Eye (tissue), 1 donor: Measurements from ENCODE around the gene MORN1.
A peak's percentile ranks its signal among the peaks of the same experiment; 100 is the strongest.
"Not testable (repeated sequence)": the region's sequence is repeated elsewhere in the genome, so short reads cannot be mapped to it uniquely, and the experiment has no call there.

Source experiments
- DNase-seq: peaks from one replicate; pipeline ENCODE4 v3.0.0-alpha.2; 2015

Gene MORN1

DNA sequence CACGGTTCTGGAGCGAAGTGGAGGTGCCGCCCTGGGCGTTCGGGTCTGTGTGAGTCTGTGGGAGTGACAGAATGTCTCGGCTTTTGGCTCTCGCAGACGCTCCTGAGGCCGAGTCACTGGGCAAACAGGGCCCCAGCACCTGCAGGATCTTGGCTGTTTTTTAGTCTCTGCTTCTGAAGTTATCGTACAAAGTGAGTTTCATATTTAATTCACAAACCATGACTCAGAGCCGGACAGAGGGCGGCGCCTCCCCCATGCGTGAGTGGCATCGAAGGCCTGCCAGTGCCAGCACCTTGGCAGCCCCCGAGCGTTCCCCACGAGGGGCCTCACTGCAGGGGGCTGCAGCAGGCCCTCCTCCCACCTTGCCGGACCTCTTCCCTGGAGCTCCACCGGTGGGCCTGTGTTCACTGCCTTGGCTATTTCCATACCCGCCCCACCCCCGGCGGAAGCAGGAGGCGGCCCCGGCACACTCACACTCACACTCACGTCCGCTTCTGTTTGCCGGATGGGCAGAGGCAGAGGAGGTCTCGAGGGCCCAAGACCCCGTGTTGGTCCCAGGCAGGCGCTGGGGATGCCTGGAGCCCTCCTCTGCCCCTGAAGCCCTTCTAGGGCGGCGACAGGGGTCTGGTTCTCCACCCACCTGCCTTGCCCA, 56.3 kb downstream of the MORN1 start:
- no peak for DNase-seq

DNA sequence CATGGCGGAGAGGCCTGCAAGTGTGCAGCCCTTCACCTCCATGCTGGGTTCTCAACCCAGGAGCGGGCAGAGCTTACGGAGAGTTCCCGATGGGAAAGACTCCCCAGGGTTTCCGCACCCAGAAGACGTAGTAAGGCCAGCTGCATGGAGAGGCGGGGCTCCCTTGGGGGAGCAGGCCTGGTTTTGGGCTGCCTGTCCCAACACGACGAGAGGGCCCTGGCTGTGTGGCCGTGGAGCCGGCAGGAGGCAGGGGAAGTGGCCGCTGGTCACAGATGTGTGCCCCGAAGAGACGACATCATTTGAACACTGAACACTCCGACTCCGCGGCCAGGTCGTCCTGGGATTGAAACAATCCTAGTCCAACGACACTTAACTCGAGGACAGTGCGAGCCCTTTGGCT, 57.0 kb downstream of the MORN1 start:
- DNase-seq = no peak

DNA sequence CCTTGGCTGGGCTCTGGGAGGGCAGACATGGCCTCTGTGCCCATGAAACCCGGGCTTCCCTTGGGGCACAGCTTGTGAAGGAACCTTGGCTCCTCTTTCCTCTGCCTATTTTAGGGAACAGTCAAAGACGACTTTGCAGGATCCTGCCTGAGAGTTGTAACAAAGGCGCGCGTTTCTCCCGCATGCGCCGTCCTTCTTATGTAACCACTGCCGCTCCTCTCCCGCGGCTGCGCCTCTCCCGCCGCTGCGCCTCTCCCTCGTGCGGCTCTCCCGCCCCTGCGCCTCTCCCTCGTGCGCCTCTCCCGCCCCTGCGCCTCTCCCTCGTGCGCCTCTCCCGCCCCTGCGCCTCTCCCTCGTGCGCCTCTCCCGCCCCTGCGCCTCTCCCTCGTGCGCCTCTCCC, 59.8 kb downstream of the MORN1 start:
- not testable (repeated sequence) for DNase-seq

DNA sequence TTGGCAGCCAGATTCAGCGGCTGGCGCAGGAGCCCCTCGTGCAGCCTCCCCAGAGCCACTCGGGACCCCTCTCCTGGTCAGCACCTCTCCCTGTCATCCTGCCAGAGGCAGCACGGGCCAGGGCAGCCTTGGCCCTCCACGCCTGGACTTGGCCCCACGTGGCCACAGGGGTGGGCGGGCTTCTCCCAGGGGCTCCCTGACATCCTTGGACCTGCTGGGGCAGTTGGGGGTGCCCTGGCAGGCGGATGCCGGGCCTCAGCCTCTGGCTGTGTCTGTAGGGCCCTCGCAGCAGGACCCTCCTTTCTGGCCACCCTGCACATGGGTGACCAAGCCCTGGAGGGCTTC, 60.2 kb downstream of the MORN1 start:
- DNase-seq = no peak

DNA sequence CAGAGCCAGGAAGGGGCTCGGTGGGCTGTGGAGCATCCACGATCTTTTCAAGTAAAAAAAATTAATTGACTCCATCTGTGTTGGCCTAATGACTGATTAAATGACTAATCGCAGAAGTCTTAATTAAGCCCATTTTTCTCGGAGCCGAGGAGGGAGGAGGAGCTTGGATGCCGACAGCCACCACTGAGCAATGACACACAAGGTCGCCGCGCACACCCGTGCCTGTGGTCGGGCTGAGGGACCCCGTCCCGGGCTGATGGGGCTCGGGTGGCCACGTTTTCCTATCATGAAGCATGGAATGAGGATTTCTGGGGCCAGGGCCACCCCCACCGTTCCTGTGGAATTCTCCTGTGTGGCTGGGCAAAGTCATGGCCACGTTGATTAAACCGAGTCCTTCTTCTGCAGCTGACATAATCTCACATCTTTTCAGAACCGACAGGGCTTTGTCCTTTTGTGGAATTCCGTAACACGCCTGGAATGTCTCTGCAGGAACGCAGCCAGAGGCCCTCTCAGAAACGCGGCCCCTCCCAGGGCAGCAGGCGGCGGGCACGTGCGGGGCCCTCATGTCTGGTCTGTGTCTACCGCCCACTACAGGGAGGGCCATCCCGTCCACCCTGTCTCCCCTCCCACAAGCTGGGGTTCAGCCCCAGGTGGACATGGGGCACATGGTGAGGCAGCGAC, 60.7 kb downstream of the MORN1 start:
- DNase-seq = peak; percentile 92

DNA sequence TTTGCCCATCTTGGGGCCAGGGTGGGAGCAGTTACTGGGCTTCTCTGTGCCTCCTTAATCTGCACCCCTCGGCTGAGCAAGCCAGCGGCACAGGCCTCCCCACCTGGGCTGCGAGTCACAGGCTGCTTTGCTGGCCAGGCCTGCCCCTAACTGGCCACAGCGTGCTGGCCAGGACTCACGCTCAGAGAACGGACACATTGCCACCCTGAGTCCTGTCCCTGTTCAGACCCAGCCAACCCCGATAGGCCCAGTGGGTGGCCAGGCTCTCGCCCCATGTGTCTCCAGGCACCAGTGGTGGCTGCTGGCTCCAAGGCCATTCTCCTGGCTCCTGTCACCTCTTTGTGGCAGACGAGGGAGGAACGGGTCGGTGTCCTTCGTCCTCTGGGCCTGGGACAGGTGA, 61.3 kb downstream of the MORN1 start:
- no peak for DNase-seq

DNA sequence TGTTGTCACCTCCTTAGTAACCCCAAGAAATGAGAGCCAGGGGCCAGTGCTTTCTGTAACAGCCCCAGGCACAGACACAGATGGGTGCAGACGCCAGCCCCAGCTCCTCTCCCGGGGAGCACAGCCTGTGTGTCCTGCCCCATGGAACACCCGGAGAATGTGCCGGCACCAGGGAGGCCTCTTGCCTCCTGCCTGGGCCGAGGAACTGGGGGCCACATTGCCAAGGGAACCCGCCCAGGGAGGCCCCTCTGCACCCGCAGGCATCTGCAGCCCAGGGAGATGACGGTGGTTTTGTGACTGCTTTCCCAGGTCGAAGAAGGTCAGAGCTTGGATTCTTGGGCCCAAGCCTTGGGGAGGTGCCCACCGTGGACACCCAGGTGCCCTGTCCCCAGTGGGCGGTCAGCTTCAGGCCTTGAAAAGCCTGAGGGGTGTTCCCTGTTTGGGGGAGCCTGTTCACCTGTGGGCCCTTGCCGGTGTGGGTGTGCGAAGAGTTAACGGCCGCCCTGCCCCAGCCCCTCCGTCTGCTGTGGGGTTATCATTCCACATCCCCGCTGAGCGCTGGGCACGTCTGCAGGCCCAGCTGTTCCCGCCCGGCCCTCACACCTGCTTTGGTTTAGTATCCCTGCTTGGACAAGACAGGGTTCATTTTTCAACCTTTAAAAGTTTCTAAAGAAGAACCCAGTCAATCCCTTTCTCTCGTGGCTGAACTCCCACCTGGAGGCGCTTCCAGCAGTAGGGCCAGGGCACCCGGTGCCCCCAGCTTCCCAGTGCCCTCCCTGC, 62.5 kb downstream of the MORN1 start:
- DNase-seq = no peak

DNA sequence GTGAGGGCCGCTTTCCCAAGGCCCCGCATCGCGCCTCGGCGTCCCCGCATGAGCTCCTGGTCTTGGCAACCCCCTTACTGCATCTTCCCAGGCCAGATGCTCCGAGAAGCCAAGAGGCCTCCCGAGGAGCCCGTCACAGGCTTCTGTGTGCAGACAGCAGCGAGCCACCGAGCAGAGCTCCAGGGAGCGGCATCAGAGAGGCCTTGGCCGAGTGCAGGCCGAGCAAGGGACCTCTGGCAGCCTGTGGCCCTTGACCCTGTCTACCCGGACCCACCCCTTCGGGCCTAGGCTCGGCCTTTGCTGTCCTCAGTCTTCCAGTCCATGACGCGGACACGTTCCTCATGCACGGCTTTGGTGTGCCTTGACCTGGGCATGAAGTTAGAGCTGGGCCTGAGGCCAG, 63.5 kb downstream of the MORN1 start:
- DNase-seq = no peak

DNA sequence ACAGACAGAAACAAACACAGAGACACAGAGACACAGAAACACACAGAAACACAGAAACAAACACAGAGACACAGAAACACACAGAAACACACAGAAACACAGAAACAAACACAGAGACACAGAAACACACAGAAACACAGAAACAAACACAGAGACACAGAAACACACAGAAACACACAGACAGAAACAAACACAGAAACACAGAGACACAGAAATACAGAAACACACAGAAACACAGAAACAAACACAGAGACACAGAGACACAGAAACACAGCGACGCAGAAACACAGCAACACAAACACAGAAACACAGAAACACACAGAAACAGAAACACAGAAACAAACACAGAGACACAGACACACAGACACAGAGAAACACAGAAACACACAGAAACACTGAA, 64.2 kb downstream of the MORN1 start:
- DNase-seq = not testable (repeated sequence)

DNA sequence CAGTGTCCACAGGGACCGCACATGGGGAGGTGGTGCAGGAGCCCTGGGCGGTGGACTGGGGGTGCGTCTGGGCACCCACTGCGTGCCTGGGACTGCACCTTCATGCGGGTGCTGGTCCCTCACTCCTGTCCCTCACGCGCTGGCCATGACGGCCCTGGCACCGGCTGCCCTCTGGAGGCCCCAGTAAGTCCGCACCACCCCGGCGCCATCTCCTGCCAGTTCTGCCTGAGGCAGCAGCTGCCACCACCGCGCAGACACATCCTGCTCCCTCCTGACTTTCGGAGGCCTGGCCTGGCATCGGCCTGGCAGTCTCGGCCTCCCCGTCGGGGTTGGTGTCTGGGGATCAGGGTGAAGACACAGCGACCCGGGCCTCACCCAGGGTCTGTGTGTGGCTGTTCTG, 64.8 kb downstream of the MORN1 start:
- no peak for DNase-seq

DNA sequence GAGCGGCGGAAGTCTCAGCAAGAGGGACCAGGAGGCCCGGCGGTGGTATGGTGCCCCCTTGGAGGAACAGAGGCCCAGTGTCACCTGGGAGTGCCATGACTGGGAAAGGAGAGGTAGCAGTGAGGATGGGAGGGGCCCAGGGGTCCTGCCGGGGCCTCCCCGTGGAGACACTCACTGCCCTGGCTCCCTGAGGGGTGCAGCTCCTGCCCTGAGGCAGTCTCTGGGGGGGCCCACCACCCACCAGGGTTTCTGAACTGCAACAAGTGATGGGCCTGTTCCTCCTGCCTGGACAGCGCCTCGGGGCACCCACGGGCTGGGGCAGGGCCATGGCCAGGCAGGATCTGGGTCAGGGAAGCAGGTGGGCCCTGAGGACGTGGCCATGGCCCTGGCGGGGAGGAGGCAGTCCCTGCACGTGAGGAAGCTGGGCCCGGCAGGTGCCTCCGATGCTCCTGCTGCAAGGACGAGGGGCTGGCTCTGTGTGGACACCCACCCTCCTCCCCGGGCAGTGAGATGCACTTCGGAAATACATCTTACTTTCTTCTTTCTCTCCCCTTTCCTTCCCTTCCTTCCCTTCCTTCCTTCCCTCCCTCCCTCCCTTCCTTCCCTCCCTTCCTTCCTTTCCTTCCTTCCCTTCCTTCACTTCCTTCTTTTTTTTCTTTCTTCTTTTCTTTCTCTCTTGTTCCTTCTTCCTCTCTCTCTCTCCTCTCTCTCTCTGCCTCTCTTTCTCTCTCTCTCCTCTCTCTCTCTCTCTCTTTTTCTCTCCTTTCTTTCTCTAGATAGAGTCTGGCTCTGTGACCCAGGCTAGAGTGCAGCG, 66.6 kb downstream of the MORN1 start:
- no peak for DNase-seq

DNA sequence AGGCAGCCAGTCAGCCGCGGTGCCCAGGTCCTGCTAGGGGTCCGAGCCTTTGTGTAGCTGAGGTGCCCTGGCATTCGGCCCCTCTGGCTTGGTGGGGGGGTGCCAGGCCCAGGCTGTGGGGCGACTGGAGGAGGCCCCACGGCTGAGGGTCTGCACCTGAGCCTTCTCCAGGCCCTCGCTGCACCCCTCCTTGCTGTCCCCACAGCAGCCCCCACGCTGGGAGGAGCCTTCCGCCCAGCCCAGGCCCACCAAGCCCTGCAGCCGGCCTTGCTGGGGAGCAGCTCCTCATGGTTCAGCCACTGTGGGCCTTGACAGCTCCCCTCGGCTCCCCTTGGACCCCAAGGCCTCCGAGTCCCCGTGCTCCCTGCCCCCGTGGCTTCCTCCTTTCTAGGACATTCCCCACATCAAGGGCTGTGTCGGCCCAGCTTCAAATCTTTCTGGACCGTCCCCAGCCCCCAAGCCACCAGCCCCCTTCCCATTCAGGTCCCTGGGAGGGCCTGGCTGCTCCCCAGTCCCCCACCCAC, 67.8 kb downstream of the MORN1 start:
- DNase-seq = no peak

DNA sequence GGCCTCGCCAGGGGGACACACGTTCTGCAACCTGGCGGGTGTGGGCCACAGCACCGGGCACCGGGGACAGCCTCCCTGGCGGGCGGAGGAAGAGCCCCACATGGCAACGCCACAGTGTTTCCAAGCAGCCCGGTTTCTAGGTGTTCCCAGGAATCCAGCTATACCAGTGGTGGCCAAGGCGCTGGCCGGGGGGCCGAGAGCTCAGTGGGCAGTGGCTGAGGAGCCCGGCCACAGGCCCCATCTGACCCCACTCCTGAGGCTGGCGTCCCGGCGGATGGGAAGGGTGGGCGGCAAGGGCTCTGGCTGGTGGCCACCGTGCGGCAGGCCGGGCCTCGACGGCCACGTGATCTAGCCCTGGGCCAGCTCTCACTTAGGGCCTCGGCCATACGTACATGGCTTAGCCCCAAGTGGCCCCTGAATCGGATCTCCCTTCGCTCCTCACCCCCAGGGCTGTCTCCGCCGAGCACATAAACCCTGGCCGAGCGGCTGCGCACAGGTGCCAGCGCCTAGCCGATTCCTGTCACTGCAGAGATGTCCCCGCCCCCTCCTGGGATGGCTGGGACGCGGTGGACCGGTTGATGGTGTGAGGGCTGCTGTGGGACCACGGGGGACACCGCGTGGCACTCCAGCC, 68.7 kb downstream of the MORN1 start:
- DNase-seq = peak; percentile 53

DNA sequence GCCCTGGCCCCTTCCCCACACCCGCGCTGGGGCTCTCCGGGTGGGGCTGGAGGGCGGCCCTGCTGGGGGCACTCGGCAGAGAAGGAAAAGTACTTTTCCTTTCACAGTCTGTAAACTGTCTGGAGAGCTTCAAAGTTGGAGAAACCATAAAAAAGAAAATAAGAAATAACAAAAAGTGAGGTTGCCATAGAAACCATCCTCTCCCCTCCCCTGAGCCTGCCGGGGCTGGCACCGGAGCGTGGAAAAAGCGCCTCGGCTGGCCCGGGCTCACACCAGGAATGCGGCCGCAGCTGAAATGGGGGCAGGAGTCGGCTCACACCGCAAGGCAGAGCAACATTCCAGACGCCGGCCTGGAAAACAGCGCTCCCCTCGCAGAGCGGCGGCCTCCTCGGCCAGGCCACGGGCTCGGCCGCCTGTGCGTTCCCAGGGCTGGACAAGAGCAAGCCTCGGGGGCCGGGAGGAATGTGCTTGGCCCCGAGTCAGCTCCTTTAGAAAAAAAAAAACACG, 69.2 kb downstream of the MORN1 start:
- DNase-seq = peak; percentile 94

DNA sequence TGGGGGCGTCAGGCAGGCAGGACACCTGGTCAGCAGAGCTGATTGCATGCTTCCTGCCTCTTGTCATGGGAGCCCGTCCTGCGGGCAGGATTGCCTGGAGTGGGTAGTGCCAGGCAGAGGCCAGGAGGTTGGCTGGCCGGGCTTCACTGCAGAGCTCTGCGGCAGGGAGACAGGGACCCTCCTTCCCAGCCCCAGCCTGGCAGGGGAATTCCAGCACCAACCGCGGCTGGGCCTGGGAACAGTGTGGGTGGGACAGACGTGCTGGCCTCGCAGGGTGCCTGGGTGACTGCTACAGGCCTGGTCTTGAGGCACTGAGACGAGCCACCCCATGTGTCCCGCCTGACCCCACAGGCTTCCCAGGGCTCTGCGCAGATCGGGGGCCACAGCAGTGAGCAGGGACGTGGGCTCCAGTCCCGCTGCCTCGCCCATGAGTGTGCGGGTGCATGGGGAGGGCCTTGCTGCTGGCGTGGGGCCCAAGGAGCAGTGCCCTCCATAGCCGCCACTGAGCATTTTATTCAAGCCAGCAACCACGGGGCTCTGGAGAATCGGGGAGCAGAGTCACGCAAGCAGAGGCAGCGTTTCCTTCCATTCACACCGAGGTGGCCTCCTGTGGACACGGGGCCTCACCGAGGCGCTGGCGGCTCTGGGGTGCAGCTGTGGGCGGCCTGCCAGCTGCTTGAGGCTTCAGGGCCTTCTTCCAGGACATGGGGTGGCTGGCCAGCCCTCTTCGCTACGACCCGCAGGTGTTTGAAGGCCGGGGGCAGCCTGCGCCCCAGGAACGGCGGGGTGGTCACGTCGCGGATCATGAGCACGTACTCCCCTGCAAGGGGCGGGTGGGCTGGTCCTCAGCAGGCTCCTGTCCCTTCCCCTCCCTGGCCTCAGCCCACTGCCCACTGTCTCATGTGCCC, 70.3 kb downstream of the MORN1 start:
- DNase-seq = peak; percentile 30

DNA sequence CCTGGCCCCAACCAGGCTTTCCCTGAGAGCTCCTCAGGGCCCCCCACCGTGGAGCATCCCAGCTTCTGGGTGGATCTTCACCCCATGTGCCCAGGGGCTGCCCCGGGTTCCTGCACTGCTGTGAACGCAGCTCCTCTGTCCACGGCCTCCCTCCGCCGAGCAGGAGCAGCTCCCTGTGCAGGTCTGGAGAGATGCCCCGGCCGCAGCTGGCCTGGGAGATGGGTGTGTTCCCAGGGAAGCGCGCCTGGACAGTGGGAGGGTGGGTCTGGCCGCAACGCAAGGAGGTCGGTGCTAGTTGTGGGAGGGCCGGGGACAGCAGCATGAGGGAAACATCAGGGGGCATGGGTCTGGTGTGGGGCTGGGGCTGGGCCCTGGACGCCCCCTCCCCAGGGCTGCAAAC, 71.3 kb downstream of the MORN1 start:
- DNase-seq = no peak

DNA sequence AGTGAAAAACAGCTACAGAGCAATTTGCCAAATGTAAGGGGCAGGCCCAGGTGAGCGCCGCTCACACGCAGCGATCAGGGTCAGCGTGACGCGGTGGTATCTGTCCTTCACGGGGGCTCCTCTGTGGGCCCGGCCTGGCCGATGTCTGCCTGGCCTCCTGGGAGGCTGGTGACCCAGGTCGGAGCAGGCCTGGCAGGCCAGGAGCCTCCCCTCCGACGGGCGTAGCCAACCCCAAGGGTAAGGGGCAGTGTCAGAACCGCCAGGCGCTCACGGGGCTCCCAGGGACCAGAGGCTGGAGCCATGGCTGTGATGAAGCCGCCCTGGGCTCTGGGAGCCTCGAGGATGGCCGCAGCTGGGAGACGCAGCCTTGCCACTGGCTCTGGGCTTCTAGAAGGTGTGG, 72.1 kb downstream of the MORN1 start:
- DNase-seq = no peak

DNA sequence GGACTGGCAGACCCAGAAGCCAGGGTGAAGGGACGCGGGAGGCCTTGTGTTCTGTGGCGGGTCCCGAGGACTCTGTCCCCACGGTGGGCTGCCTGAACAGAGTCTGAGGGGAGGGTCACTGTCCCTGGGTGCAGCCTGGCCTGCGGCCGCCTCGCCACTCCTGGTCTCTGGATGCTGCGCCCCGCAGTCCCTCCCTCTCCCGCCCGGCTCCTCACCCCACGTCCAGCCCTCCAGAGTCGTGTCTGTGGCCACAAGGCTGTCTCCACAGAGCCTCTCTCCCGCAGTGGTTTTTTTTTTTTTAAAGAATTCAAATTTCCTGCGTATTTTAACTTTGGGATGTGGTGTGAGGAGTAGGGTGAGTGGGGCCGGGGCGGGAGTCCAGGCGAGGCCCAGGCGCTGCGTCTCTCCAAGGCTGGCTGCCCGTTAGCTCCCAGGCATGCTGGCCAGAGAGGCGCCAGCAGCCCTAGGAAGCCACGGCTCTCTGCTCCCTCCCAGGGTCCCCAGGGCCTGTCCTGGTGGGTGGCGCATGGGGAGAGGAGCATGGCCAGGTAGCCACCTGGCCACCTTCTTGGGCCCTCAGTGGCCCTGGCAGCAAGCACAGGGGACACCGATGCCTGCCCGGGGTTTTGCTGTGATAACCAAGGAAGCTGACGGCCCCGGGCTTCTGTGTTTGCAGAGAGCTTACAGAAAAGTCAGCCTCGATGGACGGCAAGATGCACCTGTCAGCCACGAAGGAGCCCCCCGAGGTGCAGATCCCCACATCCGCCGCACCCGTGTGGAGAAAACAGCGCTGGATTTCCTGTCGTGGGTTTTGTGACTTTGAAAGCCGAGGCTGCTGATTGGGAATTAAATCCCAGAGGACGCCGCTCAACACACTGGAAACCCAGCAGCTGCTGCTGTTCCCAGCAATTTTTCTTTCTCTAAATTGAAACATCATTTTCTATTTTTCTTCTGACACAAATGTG, 72.8 kb downstream of the MORN1 start:
- DNase-seq = peak; percentile 73

DNA sequence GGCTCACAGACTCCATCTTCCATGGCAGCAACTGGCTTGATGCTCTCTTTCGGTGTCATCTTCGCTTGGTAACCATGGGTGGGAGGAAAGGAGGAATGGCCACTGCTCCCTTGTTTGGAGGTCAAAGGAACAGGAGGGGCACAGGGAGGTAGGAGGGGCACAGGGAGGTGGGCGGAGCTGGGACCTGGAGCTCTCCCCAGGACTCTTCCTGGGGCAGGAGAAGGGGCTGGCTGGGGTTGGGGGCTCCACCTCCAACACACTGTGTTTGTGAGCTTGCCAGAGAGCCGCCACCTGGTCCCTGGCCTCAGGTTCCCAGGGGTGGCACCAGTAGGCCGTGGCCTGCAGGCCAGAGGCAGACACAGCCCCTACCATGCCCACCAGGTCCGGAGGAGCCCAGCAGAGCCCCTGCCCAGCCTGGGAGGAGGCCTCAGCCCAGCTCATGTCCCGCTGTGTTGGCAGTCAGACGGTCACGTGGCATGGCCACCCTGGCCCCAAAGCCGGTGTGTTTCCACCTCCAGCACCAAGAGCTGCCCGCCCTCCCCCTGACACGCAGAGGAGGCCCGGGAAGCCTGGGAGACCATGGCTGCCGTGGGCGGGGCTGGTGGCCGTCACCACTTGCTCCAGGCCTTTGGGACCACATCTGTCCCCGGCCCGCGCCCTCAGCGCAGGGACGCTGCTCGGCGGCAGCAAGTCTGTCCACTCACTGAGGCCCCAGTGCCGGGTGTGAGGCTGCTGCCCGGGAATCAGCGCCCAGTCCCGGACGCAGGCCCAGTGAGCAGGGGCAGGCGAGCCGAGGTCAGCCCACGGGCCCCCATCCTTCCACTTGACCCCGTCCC, 73.9 kb downstream of the MORN1 start:
- DNase-seq = no peak
